Caco-2 (cell line): Measurements from ENCODE around the gene IRF4. TPM values are rescaled to one million over a fixed set of nuclear protein-coding genes. Genes with fewer than 3 reads are reported as not detected.

Source experiments
- BruUV-seq: library from RNA; stranded (reverse); fragments of 400-500 nt; replicated peaks from 2 replicates; lab custom pipeline; 2021; lab: Mats Ljungman, UMichigan
- CTCF ChIA-PET: fragments of 300-600 bp; sonication (Branson Sonifier 250); formaldehyde crosslinking; loops from one replicate; lab custom pipeline; 2022; ENCODE audit warnings: antibody characterized with exemption; lab: Charles Lee
- POLR2A ChIA-PET: fragments of 300-600 bp; sonication (Branson Sonifier 250); formaldehyde crosslinking; loops from one replicate; lab custom pipeline; 2022; ENCODE audit warnings: antibody characterized with exemption; lab: Charles Lee
- DNase-seq, 2 experiments: peaks; one replicate each; pipeline versions ENCODE4 v3.0.0 to v3.0.0-alpha.2; 2020 to 2022
- H3K27me3 ChIP-seq: replicated peaks from 2 replicates; pipeline ENCODE4 v1.6.0; 2011; ENCODE audit warnings: low read length; ENCODE audit not compliant: control insufficient read depth, insufficient read depth
- H3K36me3 ChIP-seq: 2 replicates; pipeline ENCODE4 v1.5.1; 2011; ENCODE audit warnings: low read length; ENCODE audit not compliant: control insufficient read depth, insufficient read depth
- H3K4me1 ChIP-seq: fragments of 250-450 bp; sonication (Bioruptor Pico); 2 replicates; pipeline ENCODE4 v1.5.1; 2020; ENCODE audit warnings: mild to moderate bottlenecking
- H3K4me3 ChIP-seq: 2 replicates; pipeline ENCODE4 v1.5.1; 2011; ENCODE audit warnings: low read depth, mild to moderate bottlenecking, control low read depth, low read length
- H3K9me3 ChIP-seq: fragments of 250-450 bp; sonication (Bioruptor Pico); 2 replicates; pipeline ENCODE4 v1.5.1; 2020; ENCODE audit warnings: mild to moderate bottlenecking, moderate library complexity
- H3K27ac Mint-ChIP-seq: one replicate; pipeline ENCODE4 v1.8.0; 2022; ENCODE audit warnings: mixed read lengths; ENCODE audit not compliant: unreplicated experiment
- H3K27me3 Mint-ChIP-seq: one replicate; pipeline ENCODE4 v1.8.0; 2022; ENCODE audit warnings: mixed read lengths; ENCODE audit not compliant: insufficient read depth, unreplicated experiment
- H3K36me3 Mint-ChIP-seq: one replicate; pipeline ENCODE4 v1.8.0; 2022; ENCODE audit warnings: mild to moderate bottlenecking, mixed read lengths; ENCODE audit not compliant: insufficient read depth, unreplicated experiment
- H3K4me1 Mint-ChIP-seq: one replicate; pipeline ENCODE4 v1.8.0; 2022; ENCODE audit warnings: low read depth, mixed read lengths; ENCODE audit not compliant: unreplicated experiment
- H3K4me3 Mint-ChIP-seq: one replicate; pipeline ENCODE4 v1.8.0; 2022; ENCODE audit warnings: mild to moderate bottlenecking, moderate library complexity, mixed read lengths; ENCODE audit not compliant: unreplicated experiment
- H3K9me3 Mint-ChIP-seq: one replicate; pipeline ENCODE4 v1.8.0; 2022; ENCODE audit warnings: mixed read lengths; ENCODE audit not compliant: unreplicated experiment
- intact Hi-C: fragments of 100-400 bp; cut with micrococcal nuclease; formaldehyde crosslinking; loops from one replicate; pipeline ENCODE4 v1.10.0; 2022; ENCODE audit not compliant: unreplicated experiment
- total RNA-seq: library from RNA; stranded (reverse); gene quantifications from 2 replicates; pipeline ENCODE4 v1.2.3, GENCODE V29; 2022
- TF ChIP-seq, protein P1 (sequence below), 2 experiments: fragments of 200-600 bp in 1 of 2; IDR thresholded peaks; 1 replicate in 1 of 2; 2 replicates in 1 of 2; pipeline versions ENCODE4 v1.5.1 to v1.8.0; 2011 to 2022; ENCODE audit warnings: antibody characterized with exemption in 1 of 2, control low read depth in 1 of 2, inconsistent platforms in 1 of 2, low read depth in 1 of 2, low read length in 1 of 2, mild to moderate bottlenecking in 1 of 2, moderate library complexity in 1 of 2; ENCODE audit not compliant: insufficient read depth in 1 of 2, severe bottlenecking in 1 of 2, unreplicated experiment in 1 of 2

Gene IRF4
- total RNA-seq, 1 experiment from 2014 or later: not detected

DNA sequence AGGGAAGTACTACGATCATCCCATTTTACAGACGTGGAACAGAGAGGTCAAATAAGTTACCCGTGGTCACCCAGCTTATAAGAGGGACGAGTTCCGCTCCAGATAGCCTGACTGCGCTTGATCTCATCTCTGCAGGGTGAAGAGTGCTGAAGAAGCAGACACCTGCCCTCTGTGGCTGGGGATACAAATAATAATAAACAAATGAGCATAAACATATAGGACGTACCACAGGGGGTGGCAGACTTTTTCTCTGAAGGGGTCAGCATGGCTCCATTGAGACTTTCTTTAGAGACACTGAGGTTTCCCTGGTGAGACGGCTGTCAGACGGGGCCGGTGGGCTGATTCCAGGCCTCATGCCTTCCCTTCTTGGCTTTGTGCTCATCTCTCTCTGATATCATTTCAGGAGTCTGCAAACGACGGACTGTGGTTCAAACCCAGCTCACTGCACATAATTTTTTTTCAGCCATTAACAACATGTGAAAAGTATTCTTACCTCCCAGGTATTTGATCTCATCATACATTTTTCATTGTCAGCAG is 47.1 kb downstream of the IRF4 start:
- CTCF ChIA-PET: no interaction called here
- TF ChIP-seq, protein P1, sequence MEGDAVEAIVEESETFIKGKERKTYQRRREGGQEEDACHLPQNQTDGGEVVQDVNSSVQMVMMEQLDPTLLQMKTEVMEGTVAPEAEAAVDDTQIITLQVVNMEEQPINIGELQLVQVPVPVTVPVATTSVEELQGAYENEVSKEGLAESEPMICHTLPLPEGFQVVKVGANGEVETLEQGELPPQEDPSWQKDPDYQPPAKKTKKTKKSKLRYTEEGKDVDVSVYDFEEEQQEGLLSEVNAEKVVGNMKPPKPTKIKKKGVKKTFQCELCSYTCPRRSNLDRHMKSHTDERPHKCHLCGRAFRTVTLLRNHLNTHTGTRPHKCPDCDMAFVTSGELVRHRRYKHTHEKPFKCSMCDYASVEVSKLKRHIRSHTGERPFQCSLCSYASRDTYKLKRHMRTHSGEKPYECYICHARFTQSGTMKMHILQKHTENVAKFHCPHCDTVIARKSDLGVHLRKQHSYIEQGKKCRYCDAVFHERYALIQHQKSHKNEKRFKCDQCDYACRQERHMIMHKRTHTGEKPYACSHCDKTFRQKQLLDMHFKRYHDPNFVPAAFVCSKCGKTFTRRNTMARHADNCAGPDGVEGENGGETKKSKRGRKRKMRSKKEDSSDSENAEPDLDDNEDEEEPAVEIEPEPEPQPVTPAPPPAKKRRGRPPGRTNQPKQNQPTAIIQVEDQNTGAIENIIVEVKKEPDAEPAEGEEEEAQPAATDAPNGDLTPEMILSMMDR (IDR thresholded peaks at IDR 0.05; ENCODE audit: insufficient read depth in 1 of 2, low read depth in 1 of 2, low read length in 1 of 2, severe bottlenecking in 1 of 2, unreplicated experiment in 1 of 2): no peak
- Histone ChIP-seq H3K27me3 (no peaks in the 10 kb centered on the region; the same call in 1 of the 2 replicates), H3K4me1 (no peaks in the 10 kb centered on the region), H3K36me3 (no peaks in the 10 kb centered on the region), H3K9me3 (no peaks in the 10 kb centered on the region), H3K4me3 (no peak overlapping the region)
- Mint-ChIP-seq H3K27me3 (peaks cover 23% of the 10 kb centered on the region), H3K36me3 (no peaks in the 10 kb centered on the region), H3K9me3 (no peaks in the 10 kb centered on the region), H3K27ac (no peak overlapping the region), H3K4me1 (no peaks in the 10 kb centered on the region), H3K4me3 (no peak overlapping the region)
- intact Hi-C loops: no loop called here
- BruUV-seq: no TSS peak
- no peak for DNase-seq
- POLR2A ChIA-PET: no interaction called here

DNA sequence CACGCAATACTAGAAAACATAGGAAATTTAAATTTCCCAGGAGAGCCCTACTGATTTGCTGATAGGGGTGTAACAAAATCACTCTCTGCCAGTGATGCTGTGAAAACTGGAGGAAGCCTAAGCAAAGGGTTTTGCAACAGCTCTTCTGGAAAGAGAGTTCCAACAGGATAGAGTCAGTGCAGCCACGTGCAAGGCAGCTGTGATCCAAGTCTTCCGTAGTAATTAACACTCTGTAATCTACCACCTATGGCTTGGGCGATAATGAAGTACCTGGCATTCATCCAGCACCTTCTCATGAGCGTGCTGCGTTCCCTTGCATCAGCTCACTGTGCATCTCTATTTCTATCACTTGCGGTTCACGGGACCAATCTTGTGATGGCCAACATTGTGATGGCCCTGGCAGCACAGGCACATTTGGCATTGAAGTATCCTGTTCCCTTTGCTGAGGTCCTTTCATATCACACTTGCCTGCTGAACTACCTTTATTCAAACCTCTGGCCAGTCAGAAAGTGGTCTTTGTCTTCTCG is 48.2 kb downstream of the IRF4 start:
- H3K36me3 ChIP-seq: no peaks in the 10 kb centered on the region
- Mint-ChIP-seq H3K27me3 (peaks cover 25% of the 10 kb centered on the region), H3K4me1 (no peaks in the 10 kb centered on the region), H3K4me3 (no peak overlapping the region), H3K36me3 (no peaks in the 10 kb centered on the region), H3K9me3 (no peaks in the 10 kb centered on the region), H3K27ac (no peak overlapping the region)
- no peaks in the 10 kb centered on the region for H3K4me1 ChIP-seq
- BruUV-seq: no TSS peak
- TF ChIP-seq, protein P1 (IDR thresholded peaks at IDR 0.05; ENCODE audit: insufficient read depth in 1 of 2, low read depth in 1 of 2, low read length in 1 of 2, severe bottlenecking in 1 of 2, unreplicated experiment in 1 of 2): no peak
- H3K9me3 ChIP-seq: no peaks in the 10 kb centered on the region
- no peak overlapping the region for H3K4me3 ChIP-seq
- POLR2A ChIA-PET: no interaction called here
- CTCF ChIA-PET: no interaction called here
- H3K27me3 ChIP-seq: no peaks in the 10 kb centered on the region; the same call in 1 of the 2 replicates
- intact Hi-C loops: no loop called here
- no peak for DNase-seq

DNA sequence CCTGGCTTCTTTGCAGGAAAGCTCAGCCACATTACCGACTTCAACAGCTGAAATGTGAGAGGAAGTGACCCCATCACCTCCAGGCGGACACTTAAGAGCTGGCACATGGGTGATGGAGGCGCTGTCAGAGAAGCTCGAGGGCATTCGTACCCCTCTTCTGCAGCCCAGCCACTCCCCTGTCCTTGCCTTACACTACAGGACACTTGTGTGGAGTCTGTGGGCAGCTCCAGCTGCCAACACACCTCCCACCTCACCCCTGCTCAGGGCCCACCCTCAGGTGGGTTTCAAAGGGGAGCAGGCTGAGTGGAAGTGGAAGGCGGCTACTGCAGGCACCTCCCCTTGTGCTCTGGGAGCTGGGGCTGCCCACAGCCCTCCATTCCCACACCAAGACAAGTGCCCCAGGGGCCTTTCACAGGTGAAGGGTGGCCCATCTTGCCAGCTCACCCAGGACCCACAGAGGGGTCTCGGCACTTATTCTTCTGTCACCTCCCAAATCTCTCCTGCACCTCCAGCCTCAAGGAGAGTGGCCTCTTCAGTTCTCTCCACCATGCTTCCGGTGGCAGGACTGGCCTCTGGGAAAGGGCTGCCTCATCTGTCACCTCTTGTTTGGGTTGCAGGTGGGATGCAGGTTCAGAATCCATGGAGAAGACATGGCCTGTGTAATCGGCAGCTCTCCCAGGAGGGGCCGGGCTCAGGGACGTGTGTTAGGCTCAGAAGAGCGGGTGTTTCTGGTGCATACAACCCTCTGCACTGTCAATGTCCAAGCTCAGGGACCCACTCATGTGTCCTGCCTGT is 49.8 kb downstream of the IRF4 start:
- intact Hi-C loops: no loop called here
- Histone ChIP-seq H3K4me1 (no peaks in the 10 kb centered on the region), H3K36me3 (no peaks in the 10 kb centered on the region), H3K27me3 (no peaks in the 10 kb centered on the region; the same call in 1 of the 2 replicates), H3K4me3 (no peak overlapping the region), H3K9me3 (no peaks in the 10 kb centered on the region)
- Mint-ChIP-seq H3K27me3 (peaks cover 30% of the 10 kb centered on the region), H3K27ac (no peak overlapping the region), H3K36me3 (no peaks in the 10 kb centered on the region), H3K9me3 (no peaks in the 10 kb centered on the region), H3K4me3 (no peak overlapping the region), H3K4me1 (no peaks in the 10 kb centered on the region)
- CTCF ChIA-PET: interaction anchor here (0.6 kb wide), 1 partner anchor 211 kb away, joined by 5 read pairs; no protein-coding TSS in a partner anchor
- no TSS peak for BruUV-seq
- POLR2A ChIA-PET: no interaction called here
- DNase-seq: no peak
- TF ChIP-seq, protein P1 (IDR thresholded peaks at IDR 0.05; ENCODE audit: insufficient read depth in 1 of 2, low read depth in 1 of 2, low read length in 1 of 2, severe bottlenecking in 1 of 2, unreplicated experiment in 1 of 2): no peak
